Panc1 (cell line): Measurements from ENCODE around the gene ZFAND3. TPM values are rescaled to one million over a fixed set of nuclear protein-coding genes. Genes with fewer than 3 reads are reported as not detected.

Experiments
- ATAC-seq: fragments of 200-7000 bp; cut with Tn5 transposase; 2 replicates; pipeline ENCODE4 v1.9.1; 2020; ENCODE audit warnings: mild to moderate bottlenecking, moderate library complexity
- BruUV-seq: library from RNA; stranded (reverse); fragments of 400-500 nt; replicated peaks from 2 replicates; lab custom pipeline; 2021; lab: Mats Ljungman, UMichigan
- CTCF ChIA-PET: fragments of 300-600 bp; sonication (Branson Sonifier 250); formaldehyde crosslinking; loops from one replicate; lab custom pipeline; 2022; ENCODE audit warnings: antibody characterized with exemption; lab: Charles Lee
- POLR2A ChIA-PET: fragments of 300-600 bp; sonication (Branson Sonifier 250); formaldehyde crosslinking; loops from one replicate; lab custom pipeline; 2022; ENCODE audit warnings: antibody characterized with exemption; lab: Charles Lee
- DNase-seq: peaks from one replicate; pipeline ENCODE4 v3.0.0-alpha.2; 2010; ENCODE audit warnings: low read depth, low spot score
- H3K27ac ChIP-seq: 2 replicates; pipeline ENCODE4 v1.5.1; 2011; ENCODE audit warnings: mild to moderate bottlenecking, low read length, inconsistent platforms
- H3K27me3 ChIP-seq: fragments of 200-500 bp; sonication (Bioruptor generic); 2 replicates; pipeline ENCODE4 v1.6.0; 2014; ENCODE audit warnings: low read length, inconsistent platforms; ENCODE audit not compliant: control insufficient read depth, insufficient read depth
- H3K36me3 ChIP-seq: fragments of 200-500 bp; sonication (Bioruptor generic); 2 replicates; pipeline ENCODE4 v1.5.1; 2014; ENCODE audit warnings: inconsistent platforms, mild to moderate bottlenecking, low read length, moderate library complexity; ENCODE audit not compliant: control insufficient read depth, insufficient read depth
- H3K4me1 ChIP-seq: 2 replicates; pipeline ENCODE4 v1.5.1; 2011; ENCODE audit warnings: inconsistent platforms, mild to moderate bottlenecking, low read length, moderate library complexity; ENCODE audit not compliant: control insufficient read depth, insufficient read depth
- H3K4me3 ChIP-seq, 2 experiments: 2 replicates each; pipeline ENCODE4 v1.5.1; 2011 to 2012; ENCODE audit warnings: low read depth in 2 of 2, low read length in 2 of 2, mild to moderate bottlenecking in 2 of 2, inconsistent platforms in 1 of 2, moderate library complexity in 1 of 2
- H3K9me3 ChIP-seq: fragments of 200-500 bp; sonication (Bioruptor generic); 2 replicates; pipeline ENCODE4 v1.5.1; 2014; ENCODE audit warnings: low read depth, mild to moderate bottlenecking, inconsistent platforms, low read length, moderate library complexity; ENCODE audit not compliant: control insufficient read depth, insufficient read depth
- POLR2AphosphoS5 ChIP-seq: IDR thresholded peaks from 2 replicates; pipeline ENCODE4 v1.6.1; 2012; ENCODE audit warnings: mild to moderate bottlenecking, low read depth, low read length, moderate library complexity
- SIN3A ChIP-seq: IDR thresholded peaks from 2 replicates; pipeline ENCODE4 v1.6.1; 2012; ENCODE audit warnings: low read depth, mild to moderate bottlenecking, low read length, moderate library complexity, borderline replicate concordance; ENCODE audit not compliant: insufficient read depth
- TCF7L2 ChIP-seq: IDR thresholded peaks from 2 replicates; pipeline ENCODE4 v1.6.1; 2011; ENCODE audit warnings: mild to moderate bottlenecking, low read depth, low read length, inconsistent platforms
- in situ Hi-C: cut with HindIII; loops from 2 replicates; pipeline ENCODE4 v1.10.0; 2016; ENCODE audit warnings: low sequenced_read_pairs, low pct_unique_long_range_greater_than_20kb
- intact Hi-C: fragments of 100-400 bp; cut with micrococcal nuclease; formaldehyde crosslinking; loops from one replicate; pipeline ENCODE4 v1.10.0; 2022; ENCODE audit not compliant: unreplicated experiment
- total RNA-seq: library from RNA; stranded (reverse); gene quantifications from one replicate; pipeline ENCODE4 v1.2.1, GENCODE V29; 2021; ENCODE audit not compliant: unreplicated experiment
- TF ChIP-seq, protein P1 (sequence below), 2 experiments: IDR thresholded peaks; 2 replicates each; pipeline ENCODE4 v1.6.1; 2011 to 2012; ENCODE audit warnings: low read depth in 2 of 2, control low read depth in 1 of 2, low read length in 1 of 2, mild to moderate bottlenecking in 1 of 2, moderate library complexity in 1 of 2; ENCODE audit not compliant: insufficient read depth in 1 of 2
- TF ChIP-seq, protein P2 (sequence below): fragments of 450-650 bp; IDR thresholded peaks from 2 replicates; pipeline ENCODE4 v1.5.1; 2017; ENCODE audit warnings: mild to moderate bottlenecking

ZFAND3 gene
- total RNA-seq, 1 experiment from 2014 or later = 95.9 TPM

- H3K36me3 ChIP-seq = no peaks in the 10 kb centered on the region
- in situ Hi-C loops (no loop called here), intact Hi-C loops (no loop called here)
- BruUV-seq = no TSS peak
- DNase-seq (no peak), ATAC-seq (no peak)
- H3K27me3 ChIP-seq = no peaks in the 10 kb centered on the region
- H3K4me3 ChIP-seq = no peak overlapping the region
- POLR2A ChIA-PET = interaction anchor here (0.5 to 0.7 kb wide), 2 partner anchors 13 to 105 kb away, joined by 5 to 8 read pairs; no protein-coding TSS in a partner anchor
- no peaks in the 10 kb centered on the region for H3K9me3 ChIP-seq
- CTCF ChIA-PET = no interaction called here
- TF ChIP-seq SIN3A (no peak), POLR2AphosphoS5 (no peak), TCF7L2 (no peak)
- TF ChIP-seq, protein P1, sequence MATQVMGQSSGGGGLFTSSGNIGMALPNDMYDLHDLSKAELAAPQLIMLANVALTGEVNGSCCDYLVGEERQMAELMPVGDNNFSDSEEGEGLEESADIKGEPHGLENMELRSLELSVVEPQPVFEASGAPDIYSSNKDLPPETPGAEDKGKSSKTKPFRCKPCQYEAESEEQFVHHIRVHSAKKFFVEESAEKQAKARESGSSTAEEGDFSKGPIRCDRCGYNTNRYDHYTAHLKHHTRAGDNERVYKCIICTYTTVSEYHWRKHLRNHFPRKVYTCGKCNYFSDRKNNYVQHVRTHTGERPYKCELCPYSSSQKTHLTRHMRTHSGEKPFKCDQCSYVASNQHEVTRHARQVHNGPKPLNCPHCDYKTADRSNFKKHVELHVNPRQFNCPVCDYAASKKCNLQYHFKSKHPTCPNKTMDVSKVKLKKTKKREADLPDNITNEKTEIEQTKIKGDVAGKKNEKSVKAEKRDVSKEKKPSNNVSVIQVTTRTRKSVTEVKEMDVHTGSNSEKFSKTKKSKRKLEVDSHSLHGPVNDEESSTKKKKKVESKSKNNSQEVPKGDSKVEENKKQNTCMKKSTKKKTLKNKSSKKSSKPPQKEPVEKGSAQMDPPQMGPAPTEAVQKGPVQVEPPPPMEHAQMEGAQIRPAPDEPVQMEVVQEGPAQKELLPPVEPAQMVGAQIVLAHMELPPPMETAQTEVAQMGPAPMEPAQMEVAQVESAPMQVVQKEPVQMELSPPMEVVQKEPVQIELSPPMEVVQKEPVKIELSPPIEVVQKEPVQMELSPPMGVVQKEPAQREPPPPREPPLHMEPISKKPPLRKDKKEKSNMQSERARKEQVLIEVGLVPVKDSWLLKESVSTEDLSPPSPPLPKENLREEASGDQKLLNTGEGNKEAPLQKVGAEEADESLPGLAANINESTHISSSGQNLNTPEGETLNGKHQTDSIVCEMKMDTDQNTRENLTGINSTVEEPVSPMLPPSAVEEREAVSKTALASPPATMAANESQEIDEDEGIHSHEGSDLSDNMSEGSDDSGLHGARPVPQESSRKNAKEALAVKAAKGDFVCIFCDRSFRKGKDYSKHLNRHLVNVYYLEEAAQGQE (IDR thresholded peaks at IDR 0.05; ENCODE audit: insufficient read depth in 1 of 2, low read depth in 2 of 2, low read length in 1 of 2) = no peak
- TF ChIP-seq, protein P2, sequence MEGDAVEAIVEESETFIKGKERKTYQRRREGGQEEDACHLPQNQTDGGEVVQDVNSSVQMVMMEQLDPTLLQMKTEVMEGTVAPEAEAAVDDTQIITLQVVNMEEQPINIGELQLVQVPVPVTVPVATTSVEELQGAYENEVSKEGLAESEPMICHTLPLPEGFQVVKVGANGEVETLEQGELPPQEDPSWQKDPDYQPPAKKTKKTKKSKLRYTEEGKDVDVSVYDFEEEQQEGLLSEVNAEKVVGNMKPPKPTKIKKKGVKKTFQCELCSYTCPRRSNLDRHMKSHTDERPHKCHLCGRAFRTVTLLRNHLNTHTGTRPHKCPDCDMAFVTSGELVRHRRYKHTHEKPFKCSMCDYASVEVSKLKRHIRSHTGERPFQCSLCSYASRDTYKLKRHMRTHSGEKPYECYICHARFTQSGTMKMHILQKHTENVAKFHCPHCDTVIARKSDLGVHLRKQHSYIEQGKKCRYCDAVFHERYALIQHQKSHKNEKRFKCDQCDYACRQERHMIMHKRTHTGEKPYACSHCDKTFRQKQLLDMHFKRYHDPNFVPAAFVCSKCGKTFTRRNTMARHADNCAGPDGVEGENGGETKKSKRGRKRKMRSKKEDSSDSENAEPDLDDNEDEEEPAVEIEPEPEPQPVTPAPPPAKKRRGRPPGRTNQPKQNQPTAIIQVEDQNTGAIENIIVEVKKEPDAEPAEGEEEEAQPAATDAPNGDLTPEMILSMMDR = no peak
- peaks cover 25% of the 10 kb centered on the region; the same call in 1 of the 2 replicates for H3K4me1 ChIP-seq
- H3K27ac ChIP-seq = no peak overlapping the region
Measured at GRCh38 chr6:37894585-37894984, 75.1 kb downstream of the ZFAND3 start.

DNA sequence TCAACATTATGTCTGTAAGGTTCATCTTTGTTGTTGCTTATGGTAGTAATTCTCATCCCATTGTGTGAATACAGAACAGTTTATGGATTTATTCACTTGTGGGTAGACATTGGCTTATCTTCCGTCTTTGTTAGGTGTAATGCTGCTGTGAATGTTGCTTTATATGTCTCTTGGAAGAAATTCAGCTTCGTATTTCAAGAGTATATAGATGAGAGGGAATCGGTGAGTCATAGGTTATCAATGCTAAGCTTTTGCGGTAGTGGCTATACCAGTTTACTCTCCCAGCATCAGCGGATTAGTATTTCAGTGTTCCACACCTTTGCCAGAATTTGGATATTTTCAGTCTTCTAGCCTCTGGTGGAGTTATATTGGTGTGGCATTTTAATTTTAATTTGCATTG lies 77.8 kb downstream of the ZFAND3 start:
- in situ Hi-C loops = no loop called here
- ATAC-seq = no peak
- ChIA-PET POLR2A (interaction anchor here (0.7 kb wide), 1 partner anchor 9 kb away, joined by 3 read pairs; no protein-coding TSS in a partner anchor), CTCF (no interaction called here)
- no peak overlapping the region for H3K4me3 ChIP-seq
- intact Hi-C loops = no loop called here
- H3K27ac ChIP-seq = no peak overlapping the region
- no peak for DNase-seq
- TF ChIP-seq POLR2AphosphoS5 (no peak), SIN3A (no peak), TCF7L2 (no peak)
- TF ChIP-seq, protein P1 (IDR thresholded peaks at IDR 0.05; ENCODE audit: insufficient read depth in 1 of 2, low read depth in 2 of 2, low read length in 1 of 2) = no peak
- TF ChIP-seq, protein P2 = no peak
- no peaks in the 10 kb centered on the region for H3K27me3 ChIP-seq
- no peaks in the 10 kb centered on the region for H3K9me3 ChIP-seq
- no peaks in the 10 kb centered on the region for H3K36me3 ChIP-seq
- no TSS peak for BruUV-seq
- peaks cover 21% of the 10 kb centered on the region; the same call in 1 of the 2 replicates for H3K4me1 ChIP-seq
